GM23248 (cell line): ENCODE results near the gene NAPSA. TPM values are rescaled to one million over a fixed set of nuclear protein-coding genes. Genes with fewer than 3 reads are reported as not detected.

ENCODE experiments used
- DNase-seq: peaks from one replicate; pipeline ENCODE4 v3.0.0-alpha.2; 2015
- H2AFZ ChIP-seq: fragments of 200-600 bp; sonication (generic); 2 replicates; pipeline ENCODE4 v1.6.1; 2016; ENCODE audit warnings: antibody characterized with exemption
- H3F3A ChIP-seq: fragments of 200-600 bp; sonication (generic); 2 replicates; pipeline ENCODE4 v1.6.1; 2016; ENCODE audit warnings: mild to moderate bottlenecking, antibody characterized with exemption, mixed run types; ENCODE audit not compliant: insufficient read depth
- H3K27ac ChIP-seq: fragments of 200-600 bp; sonication (generic); 2 replicates; pipeline ENCODE4 v1.5.1; 2016; ENCODE audit warnings: mild to moderate bottlenecking
- H3K27me3 ChIP-seq: fragments of 200-600 bp; sonication (generic); replicated peaks from 2 replicates; pipeline ENCODE4 v1.6.1; 2016; ENCODE audit warnings: mild to moderate bottlenecking; ENCODE audit not compliant: insufficient read depth
- H3K36me3 ChIP-seq: fragments of 200-600 bp; sonication (generic); 2 replicates; pipeline ENCODE4 v1.6.1; 2016; ENCODE audit warnings: low read depth, mild to moderate bottlenecking
- H3K4me1 ChIP-seq: fragments of 200-600 bp; sonication (generic); 2 replicates; pipeline ENCODE4 v1.6.1; 2016; ENCODE audit warnings: mild to moderate bottlenecking; ENCODE audit not compliant: insufficient read depth
- H3K4me2 ChIP-seq: fragments of 200-600 bp; sonication (generic); one replicate; pipeline ENCODE4 v1.6.1; 2016; ENCODE audit warnings: mild to moderate bottlenecking; ENCODE audit not compliant: unreplicated experiment
- H3K4me3 ChIP-seq: fragments of 200-600 bp; sonication (generic); 2 replicates; pipeline ENCODE4 v1.5.1; 2016; ENCODE audit warnings: mild to moderate bottlenecking
- H3K79me2 ChIP-seq: fragments of 200-600 bp; sonication (generic); 2 replicates; pipeline ENCODE4 v1.6.1; 2016; ENCODE audit warnings: mild to moderate bottlenecking; ENCODE audit not compliant: insufficient read depth
- H3K9ac ChIP-seq: fragments of 200-600 bp; sonication (generic); 2 replicates; pipeline ENCODE4 v1.6.1; 2016; ENCODE audit warnings: mild to moderate bottlenecking
- H3K9me2 ChIP-seq: fragments of 200-600 bp; sonication (generic); 2 replicates; pipeline ENCODE4 v1.6.1; 2016; ENCODE audit warnings: mixed run types, mild to moderate bottlenecking, moderate library complexity; ENCODE audit not compliant: insufficient read depth
- H3K9me3 ChIP-seq: fragments of 200-600 bp; sonication (generic); one replicate; pipeline ENCODE4 v1.6.1; 2017; ENCODE audit warnings: low read depth
- H4K20me1 ChIP-seq: fragments of 200-600 bp; sonication (generic); 2 replicates; pipeline ENCODE4 v1.6.0; 2016; ENCODE audit not compliant: insufficient read depth
- EZH2 ChIP-seq: fragments of 200-600 bp; sonication (generic); IDR thresholded peaks from 2 replicates; pipeline ENCODE4 v1.6.1; 2018; ENCODE audit warnings: antibody characterized with exemption, mild to moderate bottlenecking; ENCODE audit not compliant: insufficient read depth, poor library complexity, severe bottlenecking
- EZH2phosphoT487 ChIP-seq: fragments of 200-600 bp; sonication (generic); IDR thresholded peaks from 2 replicates; pipeline ENCODE4 v1.6.1; 2018; ENCODE audit warnings: antibody characterized with exemption, moderate library complexity, mild to moderate bottlenecking, low read depth; ENCODE audit not compliant: insufficient read depth
- WGBS, 2 experiments: methylation state at CpG; one replicate each; pipeline ENCODE4 v1.1.6; 2015 to 2017; ENCODE audit warnings: low lambda C conversion rate in 2 of 2, low coverage in 1 of 2; ENCODE audit errors: missing lambda C conversion rate in 2 of 2; 5-methylcytosine and 5-hydroxymethylcytosine counted together
- in situ Hi-C: fragments of 300-500 bp; cut with MboI; formaldehyde crosslinking; loops from 2 replicates; pipeline ENCODE4 v1.15.0; 2020
- polyA plus RNA-seq: library from polyadenylated mRNA; unstranded; fragments of >200 nt; fragmentation: Nextera tagmentation; extraction: Ambion mirVana; gene quantifications from 2 replicates; pipeline ENCODE4 v1.2.1, GENCODE V29; 2016
- total RNA-seq: library from RNA; depleted of rRNA; stranded (reverse); fragments of >200 nt; shearing (Covaris generic); gene quantifications from 2 replicates; pipeline ENCODE4 v1.2.3, GENCODE V29; 2014

NAPSA gene
- total and polyA plus RNA-seq, 2 experiments from 2014 or later, result 0.15 to 0.32 TPM

DNA sequence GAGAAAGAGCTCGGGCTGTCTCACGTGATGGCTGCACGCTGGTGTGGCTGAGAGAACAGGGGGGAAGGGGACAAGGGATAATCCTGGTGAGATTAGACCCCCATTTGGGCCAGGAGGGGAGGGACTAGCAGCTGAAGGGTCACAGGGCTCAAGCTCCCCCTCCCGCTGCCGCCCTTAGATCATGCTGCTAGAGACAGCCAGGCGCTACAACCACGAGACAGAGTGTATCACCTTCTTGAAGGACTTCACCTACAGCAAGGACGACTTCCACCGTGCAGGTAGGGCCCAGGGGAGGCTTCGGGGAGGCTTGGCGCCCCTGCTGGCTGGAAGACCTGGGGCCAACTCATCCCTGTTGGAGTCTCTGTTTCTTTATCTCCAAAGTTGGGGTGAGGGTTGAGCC is 14.2 kb upstream of the NAPSA start:
- no peak for TF ChIP-seq EZH2
- TF ChIP-seq EZH2phosphoT487, result no peak
- Histone ChIP-seq H3K9ac (no peak overlapping the region), H3K4me2 (no peak overlapping the region), H2AFZ (no peak overlapping the region), H3K79me2 (peaks cover 9% of the 10 kb centered on the region; the same call in 1 of the 2 replicates), H3K27ac (no peak overlapping the region), H3F3A (peaks cover 12% of the 10 kb centered on the region), H3K27me3 (no peaks in the 10 kb centered on the region), H3K36me3 (no peaks in the 10 kb centered on the region; the same call in 1 of the 2 replicates), H3K9me3 (no peaks in the 10 kb centered on the region), H3K9me2 (no peaks in the 10 kb centered on the region), H3K4me1 (no peaks in the 10 kb centered on the region), H3K4me3 (no peak overlapping the region), H4K20me1 (no peaks in the 10 kb centered on the region)
- in situ Hi-C loops, result no loop called here
- WGBS, 2 experiments, result 96 to 98% methylated on average over 7 to 11 of the region's 11 CpGs
- no peak for DNase-seq

DNA sequence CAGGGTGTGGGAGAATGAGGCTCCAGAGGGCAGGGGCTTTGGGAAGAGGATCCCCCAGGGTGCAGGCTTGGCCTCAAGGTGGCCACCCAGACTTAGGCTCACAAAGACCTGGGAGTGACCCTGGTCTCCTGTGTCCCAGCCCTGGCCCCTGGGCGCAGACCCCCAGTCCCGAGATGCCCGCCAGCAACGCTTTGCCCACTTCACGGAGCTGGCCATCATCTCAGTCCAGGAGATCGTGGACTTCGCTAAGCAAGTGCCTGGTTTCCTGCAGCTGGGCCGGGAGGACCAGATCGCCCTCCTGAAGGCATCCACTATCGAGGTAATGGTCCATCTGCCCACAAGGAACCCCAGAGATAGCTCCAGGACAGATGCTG is 13.4 kb upstream of the NAPSA start:
- no peak overlapping the region for H3K4me3 ChIP-seq
- H3F3A ChIP-seq, result peaks cover 11% of the 10 kb centered on the region
- no peak for DNase-seq
- no peak overlapping the region for H2AFZ ChIP-seq
- H4K20me1 ChIP-seq, result no peaks in the 10 kb centered on the region
- no peak overlapping the region for H3K4me2 ChIP-seq
- in situ Hi-C loops, result no loop called here
- no peak overlapping the region for H3K27ac ChIP-seq
- H3K9me3 ChIP-seq, result no peaks in the 10 kb centered on the region
- H3K36me3 ChIP-seq, result no peaks in the 10 kb centered on the region; the same call in 1 of the 2 replicates
- H3K4me1 ChIP-seq, result no peaks in the 10 kb centered on the region
- H3K27me3 ChIP-seq, result no peaks in the 10 kb centered on the region
- peaks cover 9% of the 10 kb centered on the region; the same call in 1 of the 2 replicates for H3K79me2 ChIP-seq
- H3K9me2 ChIP-seq, result no peaks in the 10 kb centered on the region
- TF ChIP-seq EZH2phosphoT487 (no peak), EZH2 (no peak)
- no peak overlapping the region for H3K9ac ChIP-seq
- WGBS, 2 experiments, result 90 to 95% methylated on average over 6 to 10 of the region's 10 CpGs

DNA sequence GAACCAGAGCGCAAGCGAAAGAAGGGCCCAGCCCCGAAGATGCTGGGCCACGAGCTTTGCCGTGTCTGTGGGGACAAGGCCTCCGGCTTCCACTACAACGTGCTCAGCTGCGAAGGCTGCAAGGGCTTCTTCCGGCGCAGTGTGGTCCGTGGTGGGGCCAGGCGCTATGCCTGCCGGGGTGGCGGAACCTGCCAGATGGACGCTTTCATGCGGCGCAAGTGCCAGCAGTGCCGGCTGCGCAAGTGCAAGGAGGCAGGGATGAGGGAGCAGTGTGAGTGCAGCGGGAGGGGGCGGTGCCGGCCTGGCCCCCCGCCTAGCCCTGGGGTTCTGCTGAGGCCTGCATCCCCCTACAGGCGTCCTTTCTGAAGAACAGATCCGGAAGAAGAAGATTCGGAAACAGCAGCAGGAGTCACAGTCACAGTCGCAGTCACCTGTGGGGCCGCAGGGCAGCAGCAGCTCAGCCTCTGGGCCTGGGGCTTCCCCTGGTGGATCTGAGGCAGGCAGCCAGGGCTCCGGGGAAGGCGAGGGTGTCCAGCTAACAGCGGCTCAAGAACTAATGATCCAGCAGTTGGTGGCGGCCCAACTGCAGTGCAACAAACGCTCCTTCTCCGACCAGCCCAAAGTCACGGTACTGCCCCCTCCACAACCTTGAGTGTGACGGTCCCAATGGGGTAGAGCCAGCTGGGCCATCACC is 12.9 kb upstream of the NAPSA start:
- in situ Hi-C loops, result no loop called here
- Histone ChIP-seq H3K9ac (no peak overlapping the region), H3K27me3 (no peaks in the 10 kb centered on the region), H3K9me2 (no peaks in the 10 kb centered on the region), H4K20me1 (no peaks in the 10 kb centered on the region), H3K4me3 (no peak overlapping the region), H3K9me3 (no peaks in the 10 kb centered on the region), H3K79me2 (peaks cover 9% of the 10 kb centered on the region; the same call in 1 of the 2 replicates), H3K4me1 (no peaks in the 10 kb centered on the region), H2AFZ (no peak overlapping the region), H3K4me2 (no peak overlapping the region), H3F3A (peaks cover 7% of the 10 kb centered on the region), H3K27ac (no peak overlapping the region), H3K36me3 (no peaks in the 10 kb centered on the region; the same call in 1 of the 2 replicates)
- 96% methylated on average over 33 to 35 of the region's 36 CpGs for WGBS, 2 experiments
- TF ChIP-seq EZH2phosphoT487 (no peak), EZH2 (no peak)
- DNase-seq, result no peak

DNA sequence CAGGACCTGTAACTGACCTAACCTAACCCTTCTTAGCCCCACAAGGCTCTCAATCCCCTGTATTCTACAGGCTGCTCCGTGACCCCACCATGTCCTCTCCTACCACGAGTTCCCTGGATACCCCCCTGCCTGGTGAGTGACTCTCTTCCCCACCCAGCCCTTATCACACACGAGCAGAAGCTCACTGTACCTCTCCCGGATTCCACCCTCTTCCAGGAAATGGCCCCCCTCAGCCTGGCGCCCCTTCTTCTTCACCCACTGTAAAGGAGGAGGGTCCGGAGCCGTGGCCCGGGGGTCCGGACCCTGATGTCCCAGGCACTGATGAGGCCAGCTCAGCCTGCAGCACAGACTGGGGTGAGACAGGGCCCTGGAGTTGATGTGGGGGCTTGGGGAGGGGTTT is 12.1 kb upstream of the NAPSA start:
- Histone ChIP-seq H3K4me1 (no peaks in the 10 kb centered on the region), H3K4me2 (no peak overlapping the region), H3K79me2 (peaks cover 9% of the 10 kb centered on the region; the same call in 1 of the 2 replicates), H3K9me2 (no peaks in the 10 kb centered on the region), H3K27me3 (no peaks in the 10 kb centered on the region), H2AFZ (no peak overlapping the region), H4K20me1 (no peaks in the 10 kb centered on the region), H3K36me3 (no peaks in the 10 kb centered on the region; the same call in 1 of the 2 replicates), H3K9me3 (no peaks in the 10 kb centered on the region), H3K4me3 (no peak overlapping the region), H3K27ac (no peak overlapping the region), H3F3A (no peaks in the 10 kb centered on the region), H3K9ac (no peak overlapping the region)
- no peak for DNase-seq
- TF ChIP-seq EZH2 (no peak), EZH2phosphoT487 (no peak)
- in situ Hi-C loops, result no loop called here
- WGBS, 2 experiments, result 88% methylated on average over 9 of the region's 9 CpGs
